GM04503 (cell line): ENCODE data around the gene IFI27.

ENCODE experiments used
- DNase-seq: peaks from one replicate; pipeline ENCODE4 v3.0.0-alpha.2; 2012; ENCODE audit warnings: low read depth

The IFI27 gene

DNA sequence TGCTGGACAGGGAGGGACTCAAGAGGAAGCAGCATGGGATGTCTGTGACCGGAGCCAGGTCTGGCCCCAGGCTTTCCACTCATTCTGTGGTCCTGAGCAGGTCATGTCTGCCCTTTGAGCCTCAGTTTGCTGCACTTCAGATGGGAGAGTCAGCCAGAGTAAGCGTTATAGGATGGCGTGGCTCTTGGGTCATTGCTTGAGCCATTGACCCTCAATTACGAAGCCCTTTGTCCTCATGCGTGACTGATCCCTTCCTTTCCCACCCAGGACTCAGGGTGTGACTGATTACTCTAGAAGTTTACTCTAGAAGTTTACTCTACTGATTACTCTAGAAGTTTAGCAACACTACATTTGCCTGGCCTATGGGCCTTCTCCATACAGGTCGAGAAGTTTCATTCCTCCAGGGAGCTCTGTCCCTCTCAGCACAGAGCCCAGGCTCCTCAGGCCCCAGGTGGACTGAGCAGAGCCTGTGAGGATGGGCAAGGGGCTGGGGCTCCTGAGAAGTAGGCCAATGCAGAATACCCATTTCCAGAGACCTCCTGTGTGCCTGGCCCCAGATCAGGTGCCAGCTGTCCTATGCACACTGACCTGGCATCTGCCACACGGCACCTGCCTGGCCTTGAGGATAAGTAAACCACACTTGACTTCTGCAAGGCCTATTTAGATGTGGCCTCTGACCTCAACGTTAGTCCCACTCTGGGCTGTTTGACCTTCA is 7.6 kb upstream of the IFI27 start:
- DNase-seq = no peak

DNA sequence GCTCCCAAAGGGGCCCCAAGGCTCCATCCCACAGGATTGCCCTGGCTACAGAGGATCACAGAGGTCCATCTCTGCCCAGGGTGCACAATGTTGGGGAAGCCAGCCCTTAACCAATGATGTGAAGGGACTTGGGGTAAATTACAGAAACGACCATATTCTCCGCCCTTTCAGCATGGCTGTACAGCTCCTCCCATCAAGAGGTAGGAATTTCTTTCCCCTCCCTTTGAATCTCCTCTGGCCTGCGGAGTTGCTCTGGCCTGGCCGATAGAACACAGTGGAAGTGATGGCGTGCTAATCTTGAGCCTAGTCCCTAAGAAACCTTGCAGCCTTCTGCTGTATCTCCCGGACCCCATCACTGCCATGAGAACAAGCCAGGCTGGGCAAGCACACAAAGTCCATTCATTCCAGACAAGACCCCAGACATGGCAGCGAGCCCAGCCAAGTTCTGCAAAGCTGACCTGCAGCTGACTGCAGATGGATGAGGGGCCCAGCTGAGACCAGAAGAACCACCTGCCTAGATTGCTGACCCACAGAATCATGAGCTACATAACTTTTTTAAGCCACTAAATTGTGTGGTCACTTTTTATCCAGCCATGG is 6.9 kb upstream of the IFI27 start:
- DNase-seq = no peak

DNA sequence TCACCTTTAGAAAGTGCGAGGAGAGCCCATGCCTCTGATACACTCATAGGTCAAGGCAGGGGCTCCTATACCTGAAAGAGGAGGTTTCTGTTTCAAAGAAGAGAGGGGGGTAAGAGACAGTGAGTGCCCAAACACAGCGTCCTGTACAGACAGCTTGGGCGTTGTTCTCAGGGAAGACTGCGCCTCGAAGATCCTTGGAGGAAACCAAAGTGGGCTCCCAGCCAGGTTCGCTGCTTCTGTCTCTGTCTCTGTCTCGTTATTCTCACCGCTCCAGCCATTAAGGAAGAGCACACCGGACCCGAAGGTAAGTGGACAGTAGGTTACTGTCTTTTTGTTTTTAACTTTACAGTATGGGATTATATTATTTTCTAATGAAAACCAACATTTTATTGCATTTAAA is 5.8 kb upstream of the IFI27 start:
- DNase-seq = no peak

GRCh38 chr14:94109915-94110250 is 653 bp upstream of the IFI27 start:
- DNase-seq = no peak

GRCh38 chr14:94111276-94112095 is 950 bp downstream of the IFI27 start:
- no peak for DNase-seq

- no peak for DNase-seq
Observed at GRCh38 chr14:94112513-94113063, 2.1 kb downstream of the IFI27 start.

- no peak for DNase-seq
Observed at GRCh38 chr14:94113073-94113472, 2.5 kb downstream of the IFI27 start.

DNA sequence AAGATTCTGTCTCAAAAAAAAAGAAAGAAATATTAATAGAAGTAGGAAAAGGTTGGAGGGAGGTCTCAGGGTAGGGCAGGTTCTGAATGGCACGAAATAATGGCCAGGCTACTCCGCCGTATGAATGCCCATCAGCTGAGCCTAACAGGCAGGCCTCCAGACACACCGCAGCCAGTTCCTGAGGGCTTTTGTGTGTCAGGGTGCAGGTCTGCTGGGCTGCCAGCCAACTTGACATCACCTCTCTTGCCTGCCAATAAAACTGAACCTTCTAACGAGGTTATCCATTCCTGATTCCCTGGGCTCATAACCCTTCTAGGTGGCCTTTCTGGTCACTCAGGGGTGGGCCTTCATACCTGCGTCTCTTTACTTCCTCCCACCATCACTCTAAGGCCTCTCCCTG is 3.0 kb downstream of the IFI27 start:
- no peak for DNase-seq

- DNase-seq = no peak
Observed at GRCh38 chr14:94113908-94114588, 3.5 kb downstream of the IFI27 start.

GRCh38 chr14:94114589-94115057 is 4.1 kb downstream of the IFI27 start:
- DNase-seq = no peak

GRCh38 chr14:94115058-94115591 is 4.6 kb downstream of the IFI27 start:
- no peak for DNase-seq

- no peak for DNase-seq
Observed at GRCh38 chr14:94115631-94116030, 5.1 kb downstream of the IFI27 start.

- DNase-seq = no peak
Observed at GRCh38 chr14:94116701-94117100, 6.2 kb downstream of the IFI27 start.

DNA sequence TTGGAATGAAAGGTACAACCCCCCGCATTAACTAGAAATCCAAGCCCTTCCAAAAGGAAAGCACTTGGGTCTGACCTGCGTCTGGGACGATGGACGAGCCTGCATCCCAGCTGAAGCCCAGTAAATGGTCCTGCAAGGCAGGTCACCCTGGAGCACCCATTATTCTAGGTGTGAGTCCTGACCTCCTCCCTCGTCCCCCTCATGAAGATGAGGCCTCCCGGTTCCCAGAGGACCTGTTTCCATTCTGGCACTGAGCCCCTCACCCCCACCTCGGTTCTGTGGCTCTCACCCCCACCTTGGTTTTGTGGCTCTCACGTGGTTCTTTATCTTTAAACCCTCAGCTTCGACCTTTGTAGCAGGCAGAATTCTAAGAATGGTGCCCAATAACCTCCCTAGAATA is 7.3 kb downstream of the IFI27 start:
- DNase-seq = no peak

DNA sequence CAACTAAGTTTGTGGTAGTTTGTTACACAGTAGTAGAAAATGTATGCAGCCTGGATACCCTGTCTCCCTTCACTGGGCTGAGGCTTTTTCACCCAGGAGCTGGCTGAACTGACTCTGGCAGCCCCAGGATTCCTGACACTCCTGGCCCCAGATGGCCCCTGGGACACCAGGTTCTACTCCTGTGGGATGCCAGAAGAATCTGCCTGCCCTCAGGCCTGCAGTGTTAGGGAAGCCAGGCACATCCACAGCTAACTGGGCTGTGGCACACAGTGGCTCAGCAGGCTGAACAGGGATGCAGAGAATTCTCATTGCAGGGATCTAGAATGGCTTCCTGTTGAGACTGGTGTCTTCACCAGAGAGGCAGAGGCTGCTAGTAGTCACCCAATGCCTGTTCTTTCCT is 8.5 kb downstream of the IFI27 start:
- no peak for DNase-seq

DNA sequence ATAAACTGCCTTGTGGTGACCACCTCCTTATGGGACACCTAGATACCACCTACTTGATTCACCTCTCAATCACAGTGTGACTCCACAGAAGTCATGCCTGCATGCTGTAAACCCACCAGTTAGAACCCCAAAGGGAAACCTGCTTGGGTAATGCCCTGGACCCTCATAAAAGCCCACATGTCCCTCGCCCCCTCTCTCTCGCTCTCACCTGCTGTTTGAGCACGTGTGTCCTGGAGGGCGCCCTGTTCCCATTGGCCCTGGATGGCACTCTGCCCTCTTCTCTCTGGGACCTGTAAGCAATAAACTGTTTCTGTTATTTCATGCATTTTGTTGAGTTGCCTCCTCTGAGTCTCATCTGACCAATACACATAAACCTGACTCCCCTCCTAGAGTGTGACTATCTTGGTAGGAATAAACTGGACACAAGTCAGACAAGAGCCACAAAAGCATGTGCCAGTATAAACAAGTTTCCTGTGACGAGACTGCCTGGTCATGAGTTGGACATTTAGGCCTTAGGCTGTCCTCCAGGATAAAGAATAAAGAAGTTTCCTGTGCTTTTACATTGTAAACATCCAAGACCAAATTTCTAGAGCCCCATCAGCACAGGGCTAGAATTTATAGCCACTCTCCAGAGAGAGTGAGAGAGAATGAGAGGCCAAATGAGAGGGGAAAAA is 10.3 kb downstream of the IFI27 start:
- DNase-seq = peak; percentile 66

GRCh38 chr14:94121485-94121884 is 10.9 kb downstream of the IFI27 start:
- no peak for DNase-seq

GRCh38 chr14:94122438-94122837 is 11.9 kb downstream of the IFI27 start:
- DNase-seq = no peak

GRCh38 chr14:94123296-94123695 is 12.8 kb downstream of the IFI27 start:
- DNase-seq = no peak

DNA sequence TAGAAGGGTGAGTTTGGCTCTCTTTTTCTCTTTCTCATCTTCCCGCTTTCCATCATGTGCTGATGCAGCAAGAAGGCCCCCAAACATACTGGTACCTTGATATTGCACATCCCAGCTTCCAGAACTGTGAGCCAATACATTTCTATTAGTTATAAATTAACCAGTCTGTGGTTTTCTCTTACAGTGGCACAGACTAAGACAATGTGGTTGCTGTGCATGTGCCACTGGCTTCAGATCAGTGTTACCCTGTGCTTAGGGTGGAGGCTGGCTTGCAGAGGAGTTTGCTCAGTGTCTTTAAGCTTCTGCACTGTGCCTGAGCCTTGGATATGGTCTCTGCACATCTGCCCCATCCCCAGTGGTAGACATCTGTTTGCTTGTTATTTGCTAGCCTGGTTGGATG is 13.3 kb downstream of the IFI27 start:
- no peak for DNase-seq

DNA sequence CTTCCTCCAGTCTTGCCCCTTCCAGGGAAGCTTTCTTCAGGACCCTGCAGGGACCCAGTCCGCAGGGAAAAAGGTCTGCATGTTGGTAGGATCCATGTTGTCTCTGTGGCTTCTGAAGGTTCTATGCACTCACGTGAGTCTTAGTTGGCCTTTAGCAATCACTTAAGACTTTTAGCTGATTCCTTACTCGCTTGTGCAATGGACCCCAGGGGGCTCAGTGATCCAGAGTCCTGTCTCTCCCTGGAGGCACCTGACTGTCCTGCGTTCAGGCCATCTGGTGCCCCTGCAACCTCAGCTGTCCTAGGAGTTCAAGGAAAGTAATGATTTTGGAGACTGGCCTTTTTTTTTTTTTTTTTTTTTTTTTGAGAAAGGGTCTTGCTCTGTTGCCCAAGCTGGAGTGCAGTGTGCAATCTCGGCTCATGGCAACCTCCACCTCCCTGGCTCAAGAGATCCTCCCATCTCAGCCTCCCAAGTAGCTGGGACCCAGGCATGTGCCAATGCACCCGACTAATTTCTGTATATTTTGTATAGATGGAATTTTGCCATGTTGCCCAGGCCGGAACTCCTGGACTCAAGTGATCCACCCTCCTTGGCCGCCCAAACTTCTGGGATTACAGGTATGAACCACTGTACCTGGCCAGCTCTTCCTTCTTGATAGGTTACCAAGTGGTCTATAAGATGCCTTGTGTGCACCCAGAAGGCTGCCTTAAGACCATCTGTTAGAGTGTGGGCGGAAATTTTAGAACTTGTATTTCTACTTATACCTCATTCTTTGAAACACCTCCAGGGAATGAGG is 14.2 kb downstream of the IFI27 start:
- DNase-seq = no peak
